Stimulated activated CD4-positive, alpha-beta T cell treated with anti-CD3 and anti-CD28 coated beads, Interleukin-12 subunit alpha, Interleukin-12 subunit beta, amount 100 ng/mL, for 48 hours (primary cell): ENCODE data around the gene BLOC1S4.
"Not testable (repeated sequence)": the region's sequence is repeated elsewhere in the genome, so short reads cannot be mapped to it uniquely, and the experiment has no call there.

Experiments used
- DNase-seq, 3 donors: peaks; one replicate each; pipeline ENCODE4 v3.0.0-alpha.2; 2020; ENCODE audit warnings: low read depth in 2 of 3, low spot score in 1 of 3

The BLOC1S4 gene

GRCh38 chr4:6716958-6717655, 1.1 kb downstream of the BLOC1S4 start:
- DNase-seq = no peak

- no peak for DNase-seq
These were observed 3.1 kb downstream of the BLOC1S4 start for GRCh38 chr4:6718932-6719610.

DNA sequence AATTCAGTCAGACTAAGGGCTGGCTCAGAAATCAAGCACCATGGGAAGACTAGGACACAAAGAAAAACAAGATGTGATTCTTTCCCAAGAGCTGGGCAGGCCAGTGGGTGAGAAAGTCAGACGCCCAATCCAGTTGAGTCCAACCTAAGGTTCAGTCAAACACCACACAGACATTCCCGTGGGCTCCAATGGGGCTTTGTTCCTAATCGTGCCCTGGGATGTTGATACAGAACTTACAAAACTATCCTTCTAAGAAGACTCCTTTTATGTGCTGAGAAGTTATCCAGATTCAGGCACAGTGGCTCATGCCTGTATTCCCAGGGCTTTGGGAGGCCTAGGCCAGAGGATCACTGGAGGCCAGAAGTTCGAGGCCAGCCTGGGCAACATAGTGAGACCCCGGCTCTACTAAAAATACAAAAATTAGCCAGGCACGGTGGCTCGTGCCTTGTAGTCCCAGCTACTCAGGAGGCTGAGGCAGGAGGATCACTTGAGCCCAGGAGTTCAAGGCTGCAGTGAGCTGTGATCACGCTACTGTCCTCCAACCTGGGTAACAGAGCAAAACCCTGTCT, 3.7 kb downstream of the BLOC1S4 start:
- no peak for DNase-seq

- DNase-seq = peak; percentile 55 to 80 (median 80)
These were observed 4.3 kb downstream of the BLOC1S4 start for GRCh38 chr4:6720202-6720699.

GRCh38 chr4:6721121-6721520, 5.1 kb downstream of the BLOC1S4 start:
- no peak for DNase-seq

DNA sequence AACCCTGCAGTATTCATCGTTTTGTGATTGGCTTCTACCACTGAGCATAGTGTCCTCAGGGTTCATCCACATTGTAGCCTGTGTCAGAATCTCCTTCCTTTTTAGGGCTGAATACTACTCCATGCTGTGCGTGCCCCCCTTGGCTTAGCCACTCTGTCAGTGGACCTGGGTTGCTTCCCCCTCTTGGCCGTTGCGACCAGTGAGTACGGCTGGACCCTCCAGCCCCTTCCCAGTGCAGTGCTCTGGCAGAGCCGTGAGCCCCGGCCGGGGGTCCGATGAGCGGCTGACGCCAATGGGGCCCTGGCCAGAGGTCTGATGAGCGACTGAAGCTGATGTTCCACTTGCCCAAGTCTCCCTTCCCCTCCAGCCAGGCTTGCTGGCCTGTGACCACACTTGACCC, 6.9 kb downstream of the BLOC1S4 start:
- DNase-seq = no peak

DNA sequence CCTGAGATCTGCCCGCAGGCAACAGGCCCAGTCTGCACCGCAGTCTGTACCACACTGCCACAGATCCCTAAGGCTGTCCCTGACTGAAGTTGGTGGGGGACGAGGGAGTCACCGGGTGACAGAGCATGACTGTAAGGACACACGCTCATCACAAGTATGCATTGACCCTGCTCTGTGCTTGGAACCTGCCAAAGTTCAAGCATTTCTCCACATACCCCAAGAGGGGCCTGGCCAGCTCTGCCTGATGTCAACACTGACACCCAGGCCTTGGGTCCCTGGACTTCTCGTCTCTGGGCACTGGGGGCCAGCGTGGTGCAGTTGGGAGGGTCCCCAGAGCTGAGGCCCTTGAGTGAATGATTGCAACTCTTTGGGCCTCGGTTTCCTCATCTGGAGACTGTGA, 7.9 kb downstream of the BLOC1S4 start:
- no peak for DNase-seq

DNA sequence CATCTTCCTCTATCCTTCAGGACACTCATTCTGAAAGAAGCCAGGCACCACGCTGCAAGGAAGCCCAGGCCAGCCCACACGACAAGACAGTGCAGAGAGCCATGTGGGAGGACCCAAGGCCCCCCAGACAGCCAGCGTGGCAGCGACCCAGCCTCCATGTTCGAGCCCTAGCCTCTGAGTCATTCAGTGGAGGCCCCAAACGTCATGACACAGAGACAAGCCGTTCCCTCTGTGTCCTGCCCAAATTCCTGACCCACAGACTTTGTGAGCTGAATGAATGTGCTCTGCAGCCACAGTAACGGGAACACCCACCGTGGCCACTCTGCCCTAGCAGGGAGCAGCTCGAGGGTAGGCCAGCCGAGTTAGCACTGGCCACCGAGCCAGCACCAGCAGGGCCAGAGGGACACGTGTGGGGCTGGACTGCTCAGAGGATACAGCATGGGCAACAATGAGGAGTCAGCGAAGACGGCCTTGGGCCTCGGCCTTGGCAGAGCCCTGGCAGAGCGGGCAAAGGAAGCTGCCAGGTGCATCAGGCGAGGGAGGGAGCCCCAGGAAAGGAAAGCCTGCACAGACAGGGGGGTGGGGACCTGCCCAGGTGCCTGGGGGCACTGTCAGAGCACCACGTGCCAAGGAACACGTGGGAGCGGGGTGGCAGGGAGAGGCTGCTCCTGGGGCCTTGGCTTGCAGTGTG, 8.6 kb downstream of the BLOC1S4 start:
- DNase-seq = no peak

DNA sequence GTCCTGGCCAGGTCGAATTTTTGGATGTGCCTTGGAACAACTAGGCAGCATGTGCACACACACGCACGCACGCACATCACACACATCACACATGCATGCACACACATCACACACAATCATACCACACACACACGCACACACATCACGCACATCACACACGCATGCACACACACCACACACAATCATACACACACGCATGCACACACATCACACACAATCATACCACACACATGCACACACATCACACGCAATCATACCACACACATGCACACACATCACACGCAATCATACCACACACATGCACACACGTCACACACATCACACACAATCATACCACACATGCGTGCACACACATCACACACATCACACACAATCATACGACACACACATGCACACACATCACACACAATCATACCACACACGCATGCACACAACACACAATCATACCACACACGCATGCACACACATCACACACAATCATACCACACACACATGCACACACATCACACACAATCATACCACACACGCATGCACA, 9.5 kb downstream of the BLOC1S4 start:
- not testable (repeated sequence) for DNase-seq

GRCh38 chr4:6727081-6727942, 11.3 kb downstream of the BLOC1S4 start:
- no peak for DNase-seq

GRCh38 chr4:6727943-6728250, 11.9 kb downstream of the BLOC1S4 start:
- DNase-seq = no peak

- DNase-seq = no peak
These were observed 12.5 kb downstream of the BLOC1S4 start for GRCh38 chr4:6728320-6729029.

- DNase-seq = no peak
These were observed 14.8 kb downstream of the BLOC1S4 start for GRCh38 chr4:6730603-6731317.

DNA sequence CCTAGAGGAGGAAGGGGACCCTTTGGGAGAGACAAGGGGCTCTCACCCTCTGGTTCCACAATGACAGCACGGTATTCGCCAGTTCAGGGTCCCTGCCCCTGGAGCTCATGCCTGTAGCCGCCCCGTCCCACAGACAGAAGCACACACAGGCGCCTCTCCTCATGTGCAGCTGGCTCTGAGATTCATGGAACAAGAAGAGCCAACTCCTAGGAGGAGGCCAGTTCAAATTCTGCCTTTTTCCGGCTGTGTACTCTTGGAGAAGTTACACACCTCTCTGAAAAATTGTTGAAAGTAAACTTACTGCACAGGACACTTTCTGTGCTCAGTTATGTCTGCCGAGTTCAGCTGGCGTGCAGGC, 15.3 kb downstream of the BLOC1S4 start:
- DNase-seq = no peak

GRCh38 chr4:6731780-6732179, 15.8 kb downstream of the BLOC1S4 start:
- no peak for DNase-seq

DNA sequence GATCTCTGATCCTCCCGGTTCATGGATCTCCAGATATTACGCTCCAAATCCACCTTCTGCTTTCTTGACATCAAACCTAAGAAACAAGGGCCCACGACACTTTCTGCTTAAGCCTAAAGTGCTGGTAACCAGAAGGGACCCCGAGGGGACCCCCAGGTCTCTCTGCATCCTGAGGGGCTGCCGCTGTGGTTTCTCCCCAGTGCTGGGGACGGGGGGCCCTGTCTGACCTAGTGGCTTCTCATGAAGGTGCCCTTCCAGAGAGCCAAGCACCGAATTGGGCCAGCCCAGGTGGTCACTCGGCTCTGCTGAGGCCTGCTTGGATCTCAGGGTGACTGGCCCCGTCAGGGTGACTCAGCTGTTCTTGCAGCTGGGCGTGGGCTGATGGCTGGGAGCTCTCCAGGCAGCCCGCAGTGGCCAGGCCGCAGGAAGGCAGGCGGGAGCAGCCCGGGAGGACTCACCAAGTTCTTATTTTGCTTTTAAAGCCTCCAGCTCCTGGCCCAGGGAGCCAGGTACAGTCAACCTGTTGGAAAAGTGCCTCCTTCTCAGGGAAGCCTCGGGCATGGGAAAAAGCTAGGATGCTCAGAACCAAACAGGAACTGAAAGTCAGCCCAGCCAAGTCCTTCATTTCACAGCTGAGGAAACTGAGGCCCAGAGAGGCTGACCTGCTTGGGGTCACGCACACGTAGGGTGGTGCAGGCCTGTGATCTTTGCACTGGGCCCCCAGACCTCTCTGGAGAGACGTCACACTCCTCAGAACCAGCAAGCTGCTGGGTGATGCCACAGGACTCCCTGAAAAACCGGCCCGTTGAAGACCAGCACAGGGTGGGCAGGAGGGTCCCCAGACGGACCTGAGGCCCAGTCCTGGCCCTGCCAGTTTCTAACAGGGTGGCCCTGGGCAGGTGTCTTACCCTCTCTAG, 16.7 kb downstream of the BLOC1S4 start:
- DNase-seq = no peak

DNA sequence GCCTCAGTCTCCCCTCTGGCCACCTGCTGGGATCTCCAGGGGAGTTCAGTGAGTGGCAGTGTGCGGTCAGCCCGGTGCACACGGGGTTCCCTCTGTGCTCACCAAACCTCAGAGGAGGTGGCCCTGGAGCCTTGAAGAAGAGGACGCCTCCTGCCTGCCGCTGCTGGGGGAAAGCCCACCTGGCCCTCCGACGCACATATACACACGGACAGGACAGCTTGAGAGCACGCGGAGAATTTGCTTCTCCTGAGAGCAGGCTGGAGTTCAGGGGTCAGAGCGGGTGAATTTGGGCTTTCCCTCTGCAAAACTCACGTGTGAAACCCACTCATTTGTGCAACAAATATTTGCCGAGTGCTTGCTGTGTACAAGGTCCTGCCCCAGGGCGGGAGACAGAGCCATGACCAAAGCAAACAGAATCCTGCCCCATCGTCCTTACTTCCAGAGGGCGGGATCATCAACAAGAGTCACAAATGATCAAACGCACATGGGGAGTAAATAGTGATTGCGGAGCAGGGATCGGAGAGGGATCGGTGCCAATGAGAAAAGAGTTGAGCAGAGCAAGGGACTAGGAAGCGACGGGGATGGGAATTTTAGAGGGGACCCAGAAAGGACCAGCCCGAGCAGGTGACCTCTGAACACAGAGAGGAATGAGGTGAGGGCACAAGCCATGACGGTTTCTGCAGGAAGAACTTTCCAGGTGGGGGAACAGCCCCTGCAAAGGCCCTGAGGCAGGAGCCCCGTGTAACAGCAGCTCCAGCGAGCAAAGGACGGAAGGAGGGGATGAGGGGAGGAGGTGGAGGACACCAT, 17.6 kb downstream of the BLOC1S4 start:
- no peak for DNase-seq
